HCT116 (cell line): Measurements from ENCODE around the gene NRIP3. TPM values are rescaled to one million over a fixed set of nuclear protein-coding genes. Genes with fewer than 3 reads are reported as not detected.

Experiments
- ATAC-seq: fragments of 200-7000 bp; cut with Tn5 transposase; 2 replicates; pipeline ENCODE4 v1.9.1; 2020; ENCODE audit warnings: mild to moderate bottlenecking, moderate library complexity
- BruUV-seq: library from RNA; stranded (reverse); fragments of 400-500 nt; replicated peaks from 2 replicates; lab custom pipeline; 2021; lab: Mats Ljungman, UMichigan
- CTCF ChIA-PET: fragments of 300-600 bp; sonication (Branson Sonifier 250); formaldehyde crosslinking; loops from one replicate; lab custom pipeline; 2021; ENCODE audit warnings: antibody characterized with exemption; lab: Charles Lee
- POLR2A ChIA-PET: fragments of 300-600, 350-600 bp; sonication (Branson Sonifier 250); formaldehyde crosslinking; loops from one replicate; lab custom pipeline; 2021; ENCODE audit warnings: antibody characterized with exemption; lab: Charles Lee
- RAD21 ChIA-PET, 2 experiments: fragments of 300-600 bp; sonication (Branson Sonifier 250); formaldehyde crosslinking; loops; one replicate each; lab custom pipeline; 2023; ENCODE audit warnings: low total read pairs in 2 of 2; ENCODE audit not compliant: uncharacterized antibody in 2 of 2, unreplicated experiment in 2 of 2, low non-redundant PET in 1 of 2; lab: Charles Lee
- DNase-seq: peaks from one replicate; pipeline ENCODE4 v3.0.0-alpha.2; 2010; ENCODE audit warnings: low read depth, low spot score
- H2AFZ ChIP-seq: fragments of 200-600 bp; shearing (Covaris generic), sonication (generic); 2 replicates; pipeline ENCODE4 v1.6.1; 2017; ENCODE audit warnings: low read depth, mixed run types, mixed read lengths, antibody characterized with exemption, low read length; ENCODE audit not compliant: poor library complexity, severe bottlenecking
- H3K27ac ChIP-seq: 2 replicates; pipeline ENCODE4 v1.5.1; 2012; ENCODE audit warnings: low read depth, low read length
- H3K27me3 ChIP-seq: fragments of 200-600 bp; sonication (generic); 2 replicates; pipeline ENCODE4 v1.6.1; 2016; ENCODE audit warnings: mixed run types, low read length, mixed read lengths; ENCODE audit not compliant: insufficient read depth
- H3K36me3 ChIP-seq, 2 experiments: fragments of 200-500 bp in 1 of 2; fragments of 200-600 bp in 1 of 2; sonication (Bioruptor generic) in 1 of 2; sonication (generic) in 1 of 2; 2 replicates each; pipeline versions ENCODE4 v1.5.1 to v1.6.1; 2014 to 2016; ENCODE audit warnings: low read length in 2 of 2, inconsistent platforms in 1 of 2, mixed read lengths in 1 of 2, mixed run types in 1 of 2; ENCODE audit not compliant: insufficient read depth in 2 of 2, control insufficient read depth in 1 of 2
- H3K4me1 ChIP-seq, 2 experiments: fragments of 200-600 bp in 1 of 2; sonication (generic) in 1 of 2; 2 replicates each; pipeline versions ENCODE4 v1.5.1 to v1.6.1; 2012 to 2017; ENCODE audit warnings: low read length in 2 of 2, inconsistent platforms in 1 of 2, mild to moderate bottlenecking in 1 of 2, mixed read lengths in 1 of 2, mixed run types in 1 of 2, moderate library complexity in 1 of 2; ENCODE audit not compliant: insufficient read depth in 2 of 2, control insufficient read depth in 1 of 2
- H3K4me2 ChIP-seq: fragments of 200-600 bp; sonication (generic); 2 replicates; pipeline ENCODE4 v1.6.1; 2017; ENCODE audit warnings: mixed run types, low read length, mixed read lengths
- H3K4me3 ChIP-seq, 2 experiments: fragments of 200-600 bp in 1 of 2; sonication (generic) in 1 of 2; replicated peaks in 1 of 2; 2 replicates each; pipeline ENCODE4 v1.5.1; 2011 to 2016; ENCODE audit warnings: low read length in 2 of 2, control low read depth in 1 of 2, low read depth in 1 of 2, mild to moderate bottlenecking in 1 of 2, mixed read lengths in 1 of 2, mixed run types in 1 of 2
- H3K79me2 ChIP-seq: fragments of 200-600 bp; sonication (generic); 2 replicates; pipeline ENCODE4 v1.6.1; 2017; ENCODE audit warnings: mild to moderate bottlenecking, mixed run types, low read length, moderate library complexity, mixed read lengths; ENCODE audit not compliant: insufficient read depth
- H3K9ac ChIP-seq: fragments of 200-600 bp; sonication (generic); 2 replicates; pipeline ENCODE4 v1.6.1; 2016; ENCODE audit warnings: low read length, mixed read lengths
- H3K9me2 ChIP-seq: fragments of 200-600 bp; sonication (generic), shearing (Covaris generic); 2 replicates; pipeline ENCODE4 v1.6.1; 2017; ENCODE audit warnings: mixed run types, mild to moderate bottlenecking, moderate library complexity; ENCODE audit not compliant: insufficient read depth
- H3K9me3 ChIP-seq, 2 experiments: fragments of 200-500 bp in 1 of 2; fragments of 200-600 bp in 1 of 2; sonication (Bioruptor generic) in 1 of 2; sonication (generic) in 1 of 2; 2 replicates each; pipeline ENCODE4 v1.6.1; 2014 to 2017; ENCODE audit warnings: low read length in 2 of 2, mixed read lengths in 2 of 2, inconsistent platforms in 1 of 2, low read depth in 1 of 2, mild to moderate bottlenecking in 1 of 2, mixed run types in 1 of 2, moderate library complexity in 1 of 2; ENCODE audit not compliant: control insufficient read depth in 1 of 2, insufficient read depth in 1 of 2
- H4K20me1 ChIP-seq: fragments of 200-600 bp; sonication (generic), shearing (Covaris generic); 2 replicates; pipeline ENCODE4 v1.6.1; 2017; ENCODE audit warnings: mixed run types, mild to moderate bottlenecking, moderate library complexity; ENCODE audit not compliant: insufficient read depth
- CBX3 ChIP-seq: IDR thresholded peaks from 2 replicates; pipeline ENCODE4 v1.6.1; 2012; ENCODE audit warnings: low read depth
- CEBPB ChIP-seq: IDR thresholded peaks from 2 replicates; pipeline ENCODE4 v1.6.1; 2012; ENCODE audit warnings: low read depth
- EGR1 ChIP-seq: IDR thresholded peaks from 2 replicates; pipeline ENCODE4 v1.6.1; 2012; ENCODE audit warnings: low read depth
- ELF1 ChIP-seq: IDR thresholded peaks from 2 replicates; pipeline ENCODE4 v1.6.1; 2012; ENCODE audit warnings: low read depth, borderline replicate concordance
- EZH2 ChIP-seq: fragments of 200-600 bp; sonication (generic); IDR thresholded peaks from 2 replicates; pipeline ENCODE4 v1.6.1; 2017; ENCODE audit warnings: antibody characterized with exemption, mixed run types
- FOSL1 ChIP-seq: IDR thresholded peaks from 2 replicates; pipeline ENCODE4 v1.6.1; 2012; ENCODE audit warnings: low read depth
- JUND ChIP-seq: IDR thresholded peaks from 2 replicates; pipeline ENCODE4 v1.6.1; 2012
- POLR2A ChIP-seq: IDR thresholded peaks from 2 replicates; pipeline ENCODE4 v1.7.0; 2011; ENCODE audit warnings: borderline replicate concordance; ENCODE audit not compliant: insufficient read depth, insufficient read length; ENCODE audit errors: extremely low read depth
- RAD21 ChIP-seq: IDR thresholded peaks from 2 replicates; pipeline ENCODE4 v1.6.1; 2012; ENCODE audit warnings: low read depth, mild to moderate bottlenecking
- SIN3A ChIP-seq: IDR thresholded peaks from 2 replicates; pipeline ENCODE4 v1.6.1; 2012; ENCODE audit warnings: low read depth
- SRF ChIP-seq: IDR thresholded peaks from 2 replicates; pipeline ENCODE4 v1.6.1; 2012; ENCODE audit warnings: low read depth
- TCF7L2 ChIP-seq: IDR thresholded peaks from 2 replicates; pipeline ENCODE4 v1.7.0; 2011; ENCODE audit warnings: borderline replicate concordance, inconsistent platforms; ENCODE audit not compliant: insufficient read depth, insufficient read length; ENCODE audit errors: extremely low read depth
- ZFX ChIP-seq: fragments of 450-650 bp; IDR thresholded peaks from 2 replicates; pipeline ENCODE4 v1.6.1; 2017
- ZNF274 ChIP-seq: fragments of 200-500 bp; sonication (Bioruptor generic); IDR thresholded peaks from 2 replicates; pipeline ENCODE4 v1.6.1; 2014; ENCODE audit warnings: mild to moderate bottlenecking, low read depth, low read length, inconsistent platforms
- intact Hi-C: fragments of 100-400 bp; cut with micrococcal nuclease; formaldehyde crosslinking; loops from 2 replicates; pipeline ENCODE4 v1.10.0; 2022
- total RNA-seq: library from RNA; stranded (reverse); gene quantifications from one replicate; pipeline ENCODE4 v1.2.1, GENCODE V29; 2021; ENCODE audit not compliant: unreplicated experiment
- TF ChIP-seq, protein P1 (sequence below): IDR thresholded peaks from 2 replicates; pipeline ENCODE4 v1.6.1; 2011; ENCODE audit warnings: mild to moderate bottlenecking, low read length, moderate library complexity; ENCODE audit not compliant: insufficient replicate concordance; ENCODE audit errors: extremely low read depth
- TF ChIP-seq, protein P2 (sequence below), 3 experiments: fragments of 200-600 bp in 1 of 3; sonication (generic) in 1 of 3; IDR thresholded peaks in 2 of 3; conservative IDR thresholded peaks in 1 of 3; 2 replicates each; pipeline ENCODE4 v1.5.1; 2012 to 2017; ENCODE audit warnings: low read depth in 2 of 3, low read length in 2 of 3, antibody characterized with exemption in 1 of 3, borderline replicate concordance in 1 of 3, control low read depth in 1 of 3, mild to moderate bottlenecking in 1 of 3, mixed read lengths in 1 of 3, mixed run types in 1 of 3, moderate library complexity in 1 of 3; ENCODE audit not compliant: insufficient read depth in 1 of 3
- TF ChIP-seq, protein P3 (sequence below): IDR thresholded peaks from 2 replicates; pipeline ENCODE4 v1.6.1; 2012
- TF ChIP-seq, protein P4 (sequence below): IDR thresholded peaks from 2 replicates; pipeline ENCODE4 v1.6.1; 2012; ENCODE audit warnings: low read depth

Gene NRIP3
- total RNA-seq, 1 experiment from 2014 or later = 0.15 TPM

DNA sequence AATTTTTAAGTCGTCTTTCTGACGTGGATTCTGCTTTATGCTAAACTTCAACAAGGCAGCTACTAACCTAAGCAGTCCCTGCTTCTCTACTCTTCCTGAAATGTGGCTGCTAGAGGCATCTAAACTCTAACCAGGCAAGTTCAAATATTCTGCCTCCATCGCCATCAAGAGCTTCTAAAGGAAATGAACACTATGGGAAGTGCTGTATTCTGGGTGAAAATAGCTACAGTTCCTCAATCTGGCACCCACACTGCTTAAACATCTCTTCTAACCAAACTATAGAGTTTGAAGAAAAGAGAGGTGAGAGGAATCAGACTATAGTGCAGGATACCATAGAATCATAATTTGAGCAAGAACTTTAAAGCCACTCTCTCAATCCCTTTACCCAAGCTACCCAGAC is 6.3 kb downstream of the NRIP3 start:
- H3K9me2 ChIP-seq = no peaks in the 10 kb centered on the region
- no peak overlapping the region for H3K9ac ChIP-seq
- no peak overlapping the region for H2AFZ ChIP-seq
- no peak overlapping the region for H3K4me3 ChIP-seq
- H4K20me1 ChIP-seq = no peaks in the 10 kb centered on the region
- CTCF ChIA-PET = interaction anchor here (1.8 kb wide), 1 partner anchor 18 kb away, joined by 8 read pairs; no protein-coding TSS in a partner anchor
- no peaks in the 10 kb centered on the region for H3K36me3 ChIP-seq
- ATAC-seq = no peak
- no peak overlapping the region for H3K27ac ChIP-seq
- no peak overlapping the region for H3K4me2 ChIP-seq
- intact Hi-C loops = no loop called here
- H3K79me2 ChIP-seq = no peaks in the 10 kb centered on the region
- peaks cover 0 to 5% of the 10 kb centered on the region in 2 experiments; a peak in 1 of 4 replicates for H3K4me1 ChIP-seq
- no TSS peak for BruUV-seq
- no peak for DNase-seq
- no peaks in the 10 kb centered on the region for H3K9me3 ChIP-seq
- RAD21 ChIA-PET = no interaction called here
- TF ChIP-seq FOSL1 (no peak), CEBPB (no peak), ZNF274 (no peak), SRF (no peak), RAD21 (no peak), TCF7L2 (no peak), EZH2 (no peak), SIN3A (no peak), CBX3 (no peak), ELF1 (no peak), ZFX (no peak), EGR1 (no peak), POLR2A (no peak), JUND (no peak)
- TF ChIP-seq, protein P1, sequence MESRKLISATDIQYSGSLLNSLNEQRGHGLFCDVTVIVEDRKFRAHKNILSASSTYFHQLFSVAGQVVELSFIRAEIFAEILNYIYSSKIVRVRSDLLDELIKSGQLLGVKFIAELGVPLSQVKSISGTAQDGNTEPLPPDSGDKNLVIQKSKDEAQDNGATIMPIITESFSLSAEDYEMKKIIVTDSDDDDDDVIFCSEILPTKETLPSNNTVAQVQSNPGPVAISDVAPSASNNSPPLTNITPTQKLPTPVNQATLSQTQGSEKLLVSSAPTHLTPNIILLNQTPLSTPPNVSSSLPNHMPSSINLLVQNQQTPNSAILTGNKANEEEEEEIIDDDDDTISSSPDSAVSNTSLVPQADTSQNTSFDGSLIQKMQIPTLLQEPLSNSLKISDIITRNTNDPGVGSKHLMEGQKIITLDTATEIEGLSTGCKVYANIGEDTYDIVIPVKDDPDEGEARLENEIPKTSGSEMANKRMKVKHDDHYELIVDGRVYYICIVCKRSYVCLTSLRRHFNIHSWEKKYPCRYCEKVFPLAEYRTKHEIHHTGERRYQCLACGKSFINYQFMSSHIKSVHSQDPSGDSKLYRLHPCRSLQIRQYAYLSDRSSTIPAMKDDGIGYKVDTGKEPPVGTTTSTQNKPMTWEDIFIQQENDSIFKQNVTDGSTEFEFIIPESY = no peak
- TF ChIP-seq, protein P2, sequence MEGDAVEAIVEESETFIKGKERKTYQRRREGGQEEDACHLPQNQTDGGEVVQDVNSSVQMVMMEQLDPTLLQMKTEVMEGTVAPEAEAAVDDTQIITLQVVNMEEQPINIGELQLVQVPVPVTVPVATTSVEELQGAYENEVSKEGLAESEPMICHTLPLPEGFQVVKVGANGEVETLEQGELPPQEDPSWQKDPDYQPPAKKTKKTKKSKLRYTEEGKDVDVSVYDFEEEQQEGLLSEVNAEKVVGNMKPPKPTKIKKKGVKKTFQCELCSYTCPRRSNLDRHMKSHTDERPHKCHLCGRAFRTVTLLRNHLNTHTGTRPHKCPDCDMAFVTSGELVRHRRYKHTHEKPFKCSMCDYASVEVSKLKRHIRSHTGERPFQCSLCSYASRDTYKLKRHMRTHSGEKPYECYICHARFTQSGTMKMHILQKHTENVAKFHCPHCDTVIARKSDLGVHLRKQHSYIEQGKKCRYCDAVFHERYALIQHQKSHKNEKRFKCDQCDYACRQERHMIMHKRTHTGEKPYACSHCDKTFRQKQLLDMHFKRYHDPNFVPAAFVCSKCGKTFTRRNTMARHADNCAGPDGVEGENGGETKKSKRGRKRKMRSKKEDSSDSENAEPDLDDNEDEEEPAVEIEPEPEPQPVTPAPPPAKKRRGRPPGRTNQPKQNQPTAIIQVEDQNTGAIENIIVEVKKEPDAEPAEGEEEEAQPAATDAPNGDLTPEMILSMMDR (IDR thresholded peaks at IDR 0.05 in 2 of 3, conservative IDR thresholded peaks at IDR 0.05 in 1 of 3; ENCODE audit: borderline replicate concordance in 1 of 3, insufficient read depth in 1 of 3, low read depth in 2 of 3, low read length in 2 of 3) = no peak
- TF ChIP-seq, protein P3, sequence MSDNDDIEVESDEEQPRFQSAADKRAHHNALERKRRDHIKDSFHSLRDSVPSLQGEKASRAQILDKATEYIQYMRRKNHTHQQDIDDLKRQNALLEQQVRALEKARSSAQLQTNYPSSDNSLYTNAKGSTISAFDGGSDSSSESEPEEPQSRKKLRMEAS = no peak
- TF ChIP-seq, protein P4, sequence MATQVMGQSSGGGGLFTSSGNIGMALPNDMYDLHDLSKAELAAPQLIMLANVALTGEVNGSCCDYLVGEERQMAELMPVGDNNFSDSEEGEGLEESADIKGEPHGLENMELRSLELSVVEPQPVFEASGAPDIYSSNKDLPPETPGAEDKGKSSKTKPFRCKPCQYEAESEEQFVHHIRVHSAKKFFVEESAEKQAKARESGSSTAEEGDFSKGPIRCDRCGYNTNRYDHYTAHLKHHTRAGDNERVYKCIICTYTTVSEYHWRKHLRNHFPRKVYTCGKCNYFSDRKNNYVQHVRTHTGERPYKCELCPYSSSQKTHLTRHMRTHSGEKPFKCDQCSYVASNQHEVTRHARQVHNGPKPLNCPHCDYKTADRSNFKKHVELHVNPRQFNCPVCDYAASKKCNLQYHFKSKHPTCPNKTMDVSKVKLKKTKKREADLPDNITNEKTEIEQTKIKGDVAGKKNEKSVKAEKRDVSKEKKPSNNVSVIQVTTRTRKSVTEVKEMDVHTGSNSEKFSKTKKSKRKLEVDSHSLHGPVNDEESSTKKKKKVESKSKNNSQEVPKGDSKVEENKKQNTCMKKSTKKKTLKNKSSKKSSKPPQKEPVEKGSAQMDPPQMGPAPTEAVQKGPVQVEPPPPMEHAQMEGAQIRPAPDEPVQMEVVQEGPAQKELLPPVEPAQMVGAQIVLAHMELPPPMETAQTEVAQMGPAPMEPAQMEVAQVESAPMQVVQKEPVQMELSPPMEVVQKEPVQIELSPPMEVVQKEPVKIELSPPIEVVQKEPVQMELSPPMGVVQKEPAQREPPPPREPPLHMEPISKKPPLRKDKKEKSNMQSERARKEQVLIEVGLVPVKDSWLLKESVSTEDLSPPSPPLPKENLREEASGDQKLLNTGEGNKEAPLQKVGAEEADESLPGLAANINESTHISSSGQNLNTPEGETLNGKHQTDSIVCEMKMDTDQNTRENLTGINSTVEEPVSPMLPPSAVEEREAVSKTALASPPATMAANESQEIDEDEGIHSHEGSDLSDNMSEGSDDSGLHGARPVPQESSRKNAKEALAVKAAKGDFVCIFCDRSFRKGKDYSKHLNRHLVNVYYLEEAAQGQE = no peak
- POLR2A ChIA-PET = no interaction called here
- 0 out of 2 replicates have a peak, but pooled peaks cover 5% of the 10 kb centered on the region for H3K27me3 ChIP-seq
